H9 (cell line): ENCODE data around the gene TENM3. TPM values are rescaled to one million over a fixed set of nuclear protein-coding genes. Genes with fewer than 3 reads are reported as not detected.
A peak's percentile ranks its signal among the peaks of the same experiment; 100 is the strongest.

Experiments used
- DNase-seq: peaks from one replicate; pipeline ENCODE4 v3.0.0-alpha.2; 2017
- H2AFZ ChIP-seq: one replicate; pipeline ENCODE4 v1.6.1; 2013; ENCODE audit warnings: mild to moderate bottlenecking, low read length, control low read depth, moderate library complexity
- H2AK5ac ChIP-seq: 2 replicates; pipeline ENCODE4 v1.6.1; 2013; ENCODE audit warnings: low read length, control low read depth, mixed read lengths; ENCODE audit not compliant: insufficient read length
- H2BK120ac ChIP-seq: one replicate; pipeline ENCODE4 v1.6.1; 2013; ENCODE audit warnings: low read depth, mild to moderate bottlenecking, low read length, control low read depth, inconsistent platforms; ENCODE audit not compliant: poor library complexity, severe bottlenecking
- H2BK12ac ChIP-seq: 2 replicates; pipeline ENCODE4 v1.6.1; 2013; ENCODE audit warnings: low read length, control low read depth, mixed read lengths, low read depth; ENCODE audit not compliant: insufficient read length
- H2BK15ac ChIP-seq: 2 replicates; pipeline ENCODE4 v1.6.1; 2013; ENCODE audit warnings: low read depth, low read length, control low read depth
- H2BK20ac ChIP-seq: one replicate; pipeline ENCODE4 v1.6.1; 2013; ENCODE audit warnings: low read depth, mild to moderate bottlenecking, low read length, control low read depth, inconsistent platforms; ENCODE audit not compliant: poor library complexity, severe bottlenecking
- H2BK5ac ChIP-seq: 2 replicates; pipeline ENCODE4 v1.6.1; 2013; ENCODE audit warnings: low read length, control low read depth, mixed read lengths; ENCODE audit not compliant: insufficient read length
- H3K14ac ChIP-seq: 2 replicates; pipeline ENCODE4 v1.6.1; 2013; ENCODE audit warnings: low read length, control low read depth; ENCODE audit not compliant: insufficient read depth
- H3K18ac ChIP-seq: 2 replicates; pipeline ENCODE4 v1.6.1; 2013; ENCODE audit warnings: low read depth, mild to moderate bottlenecking, mixed read lengths, low read length, control low read depth; ENCODE audit not compliant: insufficient read length
- H3K23ac ChIP-seq: 2 replicates; pipeline ENCODE4 v1.6.1; 2013; ENCODE audit warnings: low read length, control low read depth, mixed read lengths, low read depth; ENCODE audit not compliant: insufficient read length
- H3K23me2 ChIP-seq: 2 replicates; pipeline ENCODE4 v1.6.1; 2013; ENCODE audit warnings: low read depth, mild to moderate bottlenecking, mixed read lengths, low read length, control low read depth; ENCODE audit not compliant: insufficient read length, poor library complexity, severe bottlenecking
- H3K27ac ChIP-seq: 2 replicates; pipeline ENCODE4 v1.5.1; 2013; ENCODE audit warnings: low read length, control low read depth, mixed read lengths, low read depth; ENCODE audit not compliant: insufficient read length
- H3K27me3 ChIP-seq: 2 replicates; pipeline ENCODE4 v1.6.1; 2013; ENCODE audit warnings: low read length, control low read depth, inconsistent platforms; ENCODE audit not compliant: insufficient read depth
- H3K4ac ChIP-seq: 2 replicates; pipeline ENCODE4 v1.6.1; 2013; ENCODE audit warnings: low read depth, mild to moderate bottlenecking, control low read depth, inconsistent platforms, low read length, moderate library complexity
- H3K4me1 ChIP-seq: 2 replicates; pipeline ENCODE4 v1.6.1; 2013; ENCODE audit warnings: low read length, control low read depth, inconsistent platforms; ENCODE audit not compliant: insufficient read depth
- H3K4me2 ChIP-seq: 2 replicates; pipeline ENCODE4 v1.6.1; 2013; ENCODE audit warnings: low read length, control low read depth, mixed read lengths; ENCODE audit not compliant: insufficient read length, insufficient read depth
- H3K56ac ChIP-seq: 2 replicates; pipeline ENCODE4 v1.6.1; 2013; ENCODE audit warnings: low read depth, mild to moderate bottlenecking, mixed read lengths, low read length, control low read depth; ENCODE audit not compliant: insufficient read length
- H3K79me1 ChIP-seq: 2 replicates; pipeline ENCODE4 v1.6.1; 2013; ENCODE audit warnings: low read depth, mild to moderate bottlenecking, moderate library complexity, low read length, control low read depth, inconsistent platforms; ENCODE audit not compliant: insufficient read depth, poor library complexity, severe bottlenecking
- H3K79me2 ChIP-seq: 2 replicates; pipeline ENCODE4 v1.6.1; 2013; ENCODE audit warnings: low read length, control low read depth, inconsistent platforms; ENCODE audit not compliant: insufficient read depth
- H3K9ac ChIP-seq: 2 replicates; pipeline ENCODE4 v1.6.1; 2013; ENCODE audit warnings: low read length, control low read depth, mixed read lengths; ENCODE audit not compliant: insufficient read length; ENCODE audit errors: extremely low read depth
- H3K9me3 ChIP-seq: one replicate; pipeline ENCODE4 v1.6.1; 2013; ENCODE audit warnings: low read depth, low read length, inconsistent platforms; ENCODE audit not compliant: control insufficient read depth
- H3T11ph ChIP-seq: one replicate; pipeline ENCODE4 v1.6.1; 2013; ENCODE audit warnings: mild to moderate bottlenecking, low read length, control low read depth, inconsistent platforms
- H4K20me1 ChIP-seq: one replicate; pipeline ENCODE4 v1.6.1; 2013; ENCODE audit not compliant: control insufficient read depth, insufficient read length, insufficient read depth
- H4K5ac ChIP-seq: 2 replicates; pipeline ENCODE4 v1.6.1; 2013; ENCODE audit warnings: low read depth, mild to moderate bottlenecking, mixed read lengths, low read length, control low read depth; ENCODE audit not compliant: insufficient read length
- H4K8ac ChIP-seq: replicated peaks from 2 replicates; pipeline ENCODE4 v1.6.1; 2013; ENCODE audit warnings: low read length, control low read depth, mixed read lengths, low read depth; ENCODE audit not compliant: insufficient read length
- H4K91ac ChIP-seq: 2 replicates; pipeline ENCODE4 v1.6.1; 2013; ENCODE audit warnings: low read depth, mild to moderate bottlenecking, moderate library complexity, mixed read lengths, low read length, control low read depth; ENCODE audit not compliant: insufficient read length
- H3K27ac Mint-ChIP-seq, 3 experiments: 2 replicates in 2 of 3; 3 replicates in 1 of 3; pipeline ENCODE4 v1.8.0; 2020 to 2021; ENCODE audit warnings: mixed read lengths in 3 of 3, mild to moderate bottlenecking in 1 of 3, moderate library complexity in 1 of 3
- H3K27me3 Mint-ChIP-seq: 2 replicates; pipeline ENCODE4 v1.8.0; 2021; ENCODE audit warnings: low read depth, mild to moderate bottlenecking, moderate library complexity, mixed read lengths
- H3K36me3 Mint-ChIP-seq, 3 experiments: 2 replicates in 2 of 3; 3 replicates in 1 of 3; pipeline ENCODE4 v1.8.0; 2020 to 2021; ENCODE audit warnings: low read depth in 3 of 3, mixed read lengths in 3 of 3; ENCODE audit not compliant: insufficient read depth in 1 of 3
- H3K4me1 Mint-ChIP-seq, 2 experiments: 2 replicates each; pipeline ENCODE4 v1.8.0; 2020; ENCODE audit warnings: mixed read lengths in 2 of 2
- H3K4me3 Mint-ChIP-seq, 2 experiments: 2 replicates in 1 of 2; 3 replicates in 1 of 2; pipeline ENCODE4 v1.8.0; 2020 to 2021; ENCODE audit warnings: mild to moderate bottlenecking in 2 of 2, mixed read lengths in 2 of 2, moderate library complexity in 1 of 2
- H3K9me3 Mint-ChIP-seq, 2 experiments: 2 replicates in 1 of 2; 3 replicates in 1 of 2; pipeline ENCODE4 v1.8.0; 2020; ENCODE audit warnings: mild to moderate bottlenecking in 2 of 2, mixed read lengths in 2 of 2, moderate library complexity in 1 of 2
- WGBS: extraction: QIAGEN DNeasy Blood & Tissue Kit; methylation state at CpG from one replicate; pipeline ENCODE4 v1.1.7; 2013; ENCODE audit warnings: missing lambda C conversion rate, low lambda C conversion rate, mixed read lengths; ENCODE audit not compliant: insufficient read length; ENCODE audit errors: extremely low coverage; 5-methylcytosine and 5-hydroxymethylcytosine counted together
- total RNA-seq: library from RNA; stranded (reverse); gene quantifications from 2 replicates; pipeline ENCODE4 v1.2.1, GENCODE V29; 2021
- TF ChIP-seq, protein P1 (sequence below): fragments of 200-600 bp; sonication (generic); conservative IDR thresholded peaks from 3 replicates; pipeline ENCODE4 v1.8.0; 2021; ENCODE audit warnings: antibody characterized with exemption, mild to moderate bottlenecking

TENM3 gene
- total RNA-seq, 1 experiment from 2014 or later = 49.6 TPM

DNA sequence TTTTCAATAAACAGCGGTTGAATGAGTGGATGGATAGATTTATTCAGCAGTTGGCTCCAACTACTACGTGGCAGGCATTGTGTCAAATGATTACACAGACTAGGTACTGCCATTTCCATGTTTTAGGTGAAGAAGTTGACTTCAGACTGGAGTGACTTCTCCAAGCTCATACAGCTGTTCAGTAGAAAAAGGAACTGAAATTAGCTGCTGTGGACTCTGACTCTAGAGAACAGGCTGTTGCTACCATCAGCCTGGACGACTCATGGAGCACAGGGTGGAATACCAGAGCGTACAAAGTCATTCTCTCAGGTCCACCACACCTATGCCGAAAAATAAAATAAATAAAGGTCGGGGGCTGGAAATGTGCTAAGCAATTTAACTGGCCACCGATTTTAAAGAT is 45.3 kb downstream of the TENM3 start:
- no peak overlapping the region for H2BK20ac ChIP-seq
- Mint-ChIP-seq H3K9me3 (no peaks in the 10 kb centered on the region), H3K4me1 (peaks cover 7 to 13% of the 10 kb centered on the region in 2 experiments), H3K4me3 (no peak overlapping the region), H3K27ac (0 out of 7 replicates have a peak overlapping the region, but pooled peaks of 1 of the 3 experiments have one; percentile 28), H3K27me3 (no peaks in the 10 kb centered on the region), H3K36me3 (peaks cover 0 to 2% (median 0%) of the 10 kb centered on the region in 3 experiments; a peak in 2 of 7 replicates)
- H3K9me3 ChIP-seq = no peaks in the 10 kb centered on the region
- H3K4me2 ChIP-seq = no peak overlapping the region
- no peak overlapping the region for H4K8ac ChIP-seq
- H2BK120ac ChIP-seq = no peak overlapping the region
- no peak overlapping the region for H3K14ac ChIP-seq
- H3K4me1 ChIP-seq = no peaks in the 10 kb centered on the region
- H4K20me1 ChIP-seq = no peaks in the 10 kb centered on the region
- no peak overlapping the region for H4K91ac ChIP-seq
- no peaks in the 10 kb centered on the region for H3K79me2 ChIP-seq
- H3K27me3 ChIP-seq = no peaks in the 10 kb centered on the region
- no peak overlapping the region for H3K27ac ChIP-seq
- no peak overlapping the region for H3K56ac ChIP-seq
- DNase-seq = no peak
- no peaks in the 10 kb centered on the region for H3K23me2 ChIP-seq
- no peak overlapping the region for H3T11ph ChIP-seq
- H2AK5ac ChIP-seq = no peak overlapping the region
- no peak overlapping the region for H3K23ac ChIP-seq
- no peak overlapping the region for H2BK12ac ChIP-seq
- H3K4ac ChIP-seq = no peak overlapping the region
- H3K18ac ChIP-seq = no peak overlapping the region
- no peak overlapping the region for H4K5ac ChIP-seq
- no peak overlapping the region for H2BK15ac ChIP-seq
- H2AFZ ChIP-seq = no peak overlapping the region
- TF ChIP-seq, protein P1, sequence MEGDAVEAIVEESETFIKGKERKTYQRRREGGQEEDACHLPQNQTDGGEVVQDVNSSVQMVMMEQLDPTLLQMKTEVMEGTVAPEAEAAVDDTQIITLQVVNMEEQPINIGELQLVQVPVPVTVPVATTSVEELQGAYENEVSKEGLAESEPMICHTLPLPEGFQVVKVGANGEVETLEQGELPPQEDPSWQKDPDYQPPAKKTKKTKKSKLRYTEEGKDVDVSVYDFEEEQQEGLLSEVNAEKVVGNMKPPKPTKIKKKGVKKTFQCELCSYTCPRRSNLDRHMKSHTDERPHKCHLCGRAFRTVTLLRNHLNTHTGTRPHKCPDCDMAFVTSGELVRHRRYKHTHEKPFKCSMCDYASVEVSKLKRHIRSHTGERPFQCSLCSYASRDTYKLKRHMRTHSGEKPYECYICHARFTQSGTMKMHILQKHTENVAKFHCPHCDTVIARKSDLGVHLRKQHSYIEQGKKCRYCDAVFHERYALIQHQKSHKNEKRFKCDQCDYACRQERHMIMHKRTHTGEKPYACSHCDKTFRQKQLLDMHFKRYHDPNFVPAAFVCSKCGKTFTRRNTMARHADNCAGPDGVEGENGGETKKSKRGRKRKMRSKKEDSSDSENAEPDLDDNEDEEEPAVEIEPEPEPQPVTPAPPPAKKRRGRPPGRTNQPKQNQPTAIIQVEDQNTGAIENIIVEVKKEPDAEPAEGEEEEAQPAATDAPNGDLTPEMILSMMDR = no peak
- H2BK5ac ChIP-seq = no peak overlapping the region
- no peaks in the 10 kb centered on the region for H3K79me1 ChIP-seq
- no peak overlapping the region for H3K9ac ChIP-seq
- no CpG with 5 or more reads among the region's 7 CpGs for WGBS
